Body of pancreas (tissue), 4 donors: ENCODE results near the gene ALOX5AP.

Experiments
- CTCF ChIP-seq, 7 experiments: fragments of 450-650 bp in 4 of 7; fragments of 200-600 bp in 3 of 7; sonication (generic) in 3 of 7; IDR thresholded peaks; one replicate each; pipeline ENCODE4 v1.5.1; 2016 to 2019; ENCODE audit warnings: antibody characterized with exemption in 7 of 7
- POLR2A ChIP-seq, 3 donors: fragments of 450-650 bp; IDR thresholded peaks; one replicate each; pipeline ENCODE4 v1.6.1; 2016; ENCODE audit warnings: antibody characterized with exemption in 3 of 3, mild to moderate bottlenecking in 2 of 3

- TF ChIP-seq CTCF (IDR thresholded peaks at IDR 0.05) (no peak), POLR2A (IDR thresholded peaks at IDR 0.05) (no peak)
These were observed 4.7 kb downstream of the ALOX5AP start for GRCh38 chr13:30739761-30740642.
